Ovary (tissue), 3 donors: Measurements from ENCODE around the gene FAM153A.
"Not testable (repeated sequence)": the region's sequence is repeated elsewhere in the genome, so short reads cannot be mapped to it uniquely, and the experiment has no call there.

Source experiments
- POLR2A ChIP-seq: fragments of 450-650 bp; IDR thresholded peaks from one replicate; pipeline ENCODE4 v1.6.1; 2017; ENCODE audit warnings: antibody characterized with exemption, mild to moderate bottlenecking, moderate library complexity
- TF ChIP-seq, protein P1 (sequence below), 3 donors: fragments of 450-650 bp in 2 of 3; fragments of 200-600 bp in 1 of 3; IDR thresholded peaks; one replicate each; pipeline versions ENCODE4 v1.5.1 to v1.8.0; 2016 to 2022; ENCODE audit warnings: antibody characterized with exemption in 3 of 3, mild to moderate bottlenecking in 1 of 3
- donor health status: DM: no; HTN: no; CAD: no.

DNA sequence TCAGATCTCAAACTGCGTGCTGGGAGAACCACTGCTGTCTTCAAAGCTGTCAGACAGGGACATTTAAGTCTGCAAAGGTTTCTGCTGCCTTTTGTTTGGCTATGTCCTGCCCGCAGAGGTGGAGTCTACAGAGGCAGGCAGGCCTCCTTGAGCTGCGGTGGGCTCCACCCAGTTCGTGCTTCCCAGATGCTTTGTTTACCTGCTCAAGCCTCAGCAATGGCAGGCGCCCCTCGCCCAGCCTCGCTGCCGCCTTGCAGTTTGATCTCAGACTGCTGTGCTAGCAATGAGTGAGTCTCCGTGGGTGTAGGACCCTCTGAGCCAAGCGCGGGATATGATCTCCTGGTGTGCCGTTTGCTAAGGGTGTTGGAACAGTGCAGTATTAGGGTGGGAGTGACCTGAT lies 8.9 kb upstream of the FAM153A start:
- TF ChIP-seq, protein P1, sequence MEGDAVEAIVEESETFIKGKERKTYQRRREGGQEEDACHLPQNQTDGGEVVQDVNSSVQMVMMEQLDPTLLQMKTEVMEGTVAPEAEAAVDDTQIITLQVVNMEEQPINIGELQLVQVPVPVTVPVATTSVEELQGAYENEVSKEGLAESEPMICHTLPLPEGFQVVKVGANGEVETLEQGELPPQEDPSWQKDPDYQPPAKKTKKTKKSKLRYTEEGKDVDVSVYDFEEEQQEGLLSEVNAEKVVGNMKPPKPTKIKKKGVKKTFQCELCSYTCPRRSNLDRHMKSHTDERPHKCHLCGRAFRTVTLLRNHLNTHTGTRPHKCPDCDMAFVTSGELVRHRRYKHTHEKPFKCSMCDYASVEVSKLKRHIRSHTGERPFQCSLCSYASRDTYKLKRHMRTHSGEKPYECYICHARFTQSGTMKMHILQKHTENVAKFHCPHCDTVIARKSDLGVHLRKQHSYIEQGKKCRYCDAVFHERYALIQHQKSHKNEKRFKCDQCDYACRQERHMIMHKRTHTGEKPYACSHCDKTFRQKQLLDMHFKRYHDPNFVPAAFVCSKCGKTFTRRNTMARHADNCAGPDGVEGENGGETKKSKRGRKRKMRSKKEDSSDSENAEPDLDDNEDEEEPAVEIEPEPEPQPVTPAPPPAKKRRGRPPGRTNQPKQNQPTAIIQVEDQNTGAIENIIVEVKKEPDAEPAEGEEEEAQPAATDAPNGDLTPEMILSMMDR (IDR thresholded peaks at IDR 0.05): not testable (repeated sequence)
- TF ChIP-seq POLR2A: not testable (repeated sequence)
